HG02981 (cell line): ENCODE measurements around the gene PCSK1.
"Not testable (repeated sequence)": the region's sequence is repeated elsewhere in the genome, so short reads cannot be mapped to it uniquely, and the experiment has no call there.

Source experiments
- ATAC-seq: cut with Tn5 transposase; IDR thresholded peaks from one replicate; pipeline ENCODE4 v1.9.1; 2021; ENCODE audit warnings: mild to moderate bottlenecking, moderate library complexity; ENCODE audit not compliant: unreplicated experiment

PCSK1 gene

DNA sequence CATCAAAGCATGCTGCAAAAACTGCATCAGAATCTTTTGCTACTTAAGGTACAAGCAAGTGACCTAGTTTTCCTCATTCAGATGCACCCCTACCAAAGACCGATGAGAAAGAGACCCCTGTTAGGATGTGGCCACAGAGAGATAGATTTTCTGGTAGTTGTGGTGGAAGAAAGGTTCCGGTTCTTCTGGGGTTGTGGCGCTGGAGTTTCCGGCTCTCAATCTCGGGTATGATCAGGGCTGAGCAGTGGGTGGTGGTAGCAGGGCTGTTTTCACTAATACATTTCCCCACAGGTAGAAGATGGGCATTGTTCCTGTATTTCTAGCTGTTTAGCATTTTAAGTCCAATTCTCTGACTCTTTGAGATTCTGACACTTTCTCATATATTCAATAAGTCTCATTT, 58.4 kb downstream of the PCSK1 start:
- ATAC-seq = no peak

DNA sequence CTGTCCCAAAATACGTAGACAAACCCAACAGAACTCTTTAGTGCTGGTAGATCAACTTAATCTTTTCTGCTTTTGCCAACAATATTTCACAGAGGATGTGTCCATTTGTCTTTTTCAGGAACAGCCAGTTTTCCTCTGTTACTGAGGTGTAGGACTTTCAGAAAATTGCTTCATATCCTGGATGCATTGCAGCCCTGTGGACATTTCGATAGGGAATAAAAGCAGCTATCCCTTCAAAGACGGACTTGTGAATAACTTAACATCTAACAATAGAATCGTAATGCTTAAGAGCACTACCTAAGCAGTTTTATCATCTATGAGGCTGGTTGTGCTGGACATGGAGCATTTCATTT, 59.7 kb downstream of the PCSK1 start:
- ATAC-seq = no peak

DNA sequence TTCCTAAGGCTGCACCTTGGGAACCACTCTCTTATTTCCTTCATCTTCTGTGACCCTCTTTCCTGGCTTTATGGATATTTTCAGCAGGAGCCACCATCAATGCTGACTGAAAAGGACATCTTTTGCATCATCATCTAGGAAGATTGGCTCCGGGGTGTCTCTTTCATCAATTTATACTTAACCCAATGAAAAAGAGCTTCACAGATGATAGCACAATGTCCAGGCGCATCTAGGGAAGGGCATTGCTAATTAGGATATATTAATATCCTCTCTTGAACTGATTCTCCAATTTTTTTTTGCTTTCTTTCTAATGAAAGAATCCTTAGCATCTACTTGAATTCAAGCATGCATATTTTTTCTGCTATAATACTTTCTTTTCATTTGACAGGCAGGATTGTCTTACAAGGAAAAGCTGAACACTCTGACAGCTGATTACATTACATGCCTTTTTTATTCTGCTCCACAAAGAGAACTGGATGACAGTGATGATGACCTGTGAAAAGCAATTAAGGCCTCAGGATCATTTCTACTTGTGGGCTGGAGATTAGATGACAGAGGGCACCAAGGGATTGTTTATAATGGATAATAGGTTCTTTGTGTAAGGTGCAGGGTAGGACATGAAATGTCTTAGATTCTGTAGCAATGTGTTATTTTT, 60.2 kb downstream of the PCSK1 start:
- no peak for ATAC-seq

DNA sequence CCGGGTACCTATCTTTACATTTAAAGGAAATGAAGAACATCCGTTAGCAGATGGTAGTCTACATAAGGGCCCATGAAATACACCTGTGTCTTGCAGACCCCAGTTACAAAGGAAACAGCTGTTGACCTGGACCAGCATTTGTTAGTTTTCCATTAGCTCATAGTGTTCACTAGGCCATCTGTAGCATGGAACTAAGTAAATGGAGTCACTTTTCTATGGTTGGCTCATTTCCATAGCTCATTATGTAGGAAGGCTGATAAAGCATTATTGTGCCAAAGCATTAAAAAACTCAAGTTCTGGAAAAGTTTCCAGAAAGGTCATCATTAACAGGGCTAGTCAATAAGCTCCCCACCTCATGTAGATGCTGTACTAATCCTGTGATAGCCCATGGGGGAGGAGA, 62.1 kb downstream of the PCSK1 start:
- no peak for ATAC-seq

GRCh38 chr5:96367337-96367736, 65.7 kb downstream of the PCSK1 start:
- ATAC-seq = not testable (repeated sequence)

DNA sequence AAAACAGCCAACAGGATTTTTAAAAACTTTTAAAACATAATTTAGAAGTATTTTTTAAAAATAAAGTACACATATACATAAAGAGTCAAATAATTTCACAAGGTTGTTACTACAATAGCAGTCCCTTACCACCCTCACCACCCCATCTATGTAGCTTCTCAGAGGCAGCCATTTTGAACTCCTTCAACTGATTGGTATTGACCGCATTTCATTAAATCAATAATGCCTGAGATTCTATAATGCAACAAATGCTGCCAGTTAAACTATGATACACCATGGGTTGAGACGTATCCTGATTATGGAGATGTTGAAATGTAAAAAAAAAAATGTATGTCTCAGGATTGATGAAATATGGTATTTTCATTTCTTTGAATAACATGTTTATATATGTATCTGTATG, 78.8 kb downstream of the PCSK1 start:
- no peak for ATAC-seq

- ATAC-seq = no peak
Observed at GRCh38 chr5:96353220-96353619, 79.8 kb downstream of the PCSK1 start.

DNA sequence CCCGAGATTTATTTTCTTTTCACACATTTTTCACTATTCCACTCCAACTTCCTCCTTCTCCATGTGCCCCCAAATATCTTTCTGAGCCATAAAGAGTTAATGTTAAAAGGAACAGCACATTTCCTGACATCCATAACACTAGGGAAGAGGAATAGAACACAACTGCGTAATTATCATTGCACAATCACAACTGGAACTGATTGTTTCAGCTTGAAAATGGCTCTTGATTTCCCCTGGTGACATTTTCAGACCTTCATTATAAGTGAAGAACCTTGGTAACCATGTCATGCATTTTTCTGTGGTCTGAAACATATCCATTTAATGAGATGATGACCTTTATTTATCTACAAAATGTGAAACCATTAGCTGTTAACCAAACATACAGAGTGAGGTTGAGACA, 82.4 kb downstream of the PCSK1 start:
- no peak for ATAC-seq

DNA sequence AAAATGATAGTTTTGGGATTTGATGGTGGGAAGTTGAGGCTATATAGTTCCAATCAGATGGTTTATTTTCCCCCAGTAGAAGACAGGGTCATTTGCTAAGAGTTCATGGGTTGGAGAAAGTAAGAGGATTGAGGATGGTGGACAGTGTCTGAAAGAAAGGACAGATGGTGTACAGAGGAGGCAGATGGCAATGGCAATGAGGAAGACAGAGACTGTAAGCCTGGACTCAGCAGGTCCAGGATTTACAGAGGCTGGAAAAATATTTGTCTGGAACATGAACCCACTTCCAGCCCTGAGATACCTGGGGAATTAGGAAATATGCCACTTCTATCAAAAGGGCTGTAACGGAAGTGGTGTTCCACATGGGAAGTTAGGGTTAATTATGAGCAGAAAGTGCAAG, 84.5 kb downstream of the PCSK1 start:
- no peak for ATAC-seq

DNA sequence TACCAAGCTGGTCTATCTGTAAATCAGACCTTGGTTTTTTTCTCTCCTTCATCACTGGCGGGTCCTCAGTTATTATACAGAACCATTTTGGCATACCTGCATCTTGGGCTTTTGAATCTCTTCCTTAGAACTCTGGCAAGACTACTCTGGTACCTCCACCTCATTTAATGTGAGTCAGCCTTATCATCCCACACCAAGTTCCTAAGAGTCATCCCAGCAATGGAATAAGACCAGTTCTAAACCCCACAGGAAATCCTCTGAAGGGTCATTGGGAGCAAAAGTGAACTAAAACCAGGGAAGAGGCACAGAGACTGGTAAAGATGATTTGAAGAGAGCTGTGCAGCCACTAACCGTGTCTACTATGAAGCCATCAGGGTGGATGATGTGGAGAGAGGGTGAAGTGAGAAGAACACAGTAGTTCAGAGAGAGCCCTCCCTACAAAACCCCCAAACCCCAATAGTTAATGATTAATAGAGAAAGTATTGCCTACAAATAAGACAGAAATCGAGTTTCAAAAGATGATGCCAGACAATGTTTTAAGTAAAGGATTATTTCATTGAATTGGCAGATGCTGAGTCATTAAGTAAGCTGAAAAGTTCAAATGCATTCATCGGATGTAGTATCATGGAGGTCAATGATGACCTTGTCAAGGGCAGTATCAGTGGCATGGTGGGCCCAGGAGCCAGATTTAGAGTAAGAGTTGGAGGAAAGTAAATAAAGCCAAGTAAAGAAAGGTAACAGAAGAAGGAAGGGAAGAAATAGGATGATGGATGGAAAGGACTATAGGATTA, 85.4 kb downstream of the PCSK1 start:
- ATAC-seq = no peak

DNA sequence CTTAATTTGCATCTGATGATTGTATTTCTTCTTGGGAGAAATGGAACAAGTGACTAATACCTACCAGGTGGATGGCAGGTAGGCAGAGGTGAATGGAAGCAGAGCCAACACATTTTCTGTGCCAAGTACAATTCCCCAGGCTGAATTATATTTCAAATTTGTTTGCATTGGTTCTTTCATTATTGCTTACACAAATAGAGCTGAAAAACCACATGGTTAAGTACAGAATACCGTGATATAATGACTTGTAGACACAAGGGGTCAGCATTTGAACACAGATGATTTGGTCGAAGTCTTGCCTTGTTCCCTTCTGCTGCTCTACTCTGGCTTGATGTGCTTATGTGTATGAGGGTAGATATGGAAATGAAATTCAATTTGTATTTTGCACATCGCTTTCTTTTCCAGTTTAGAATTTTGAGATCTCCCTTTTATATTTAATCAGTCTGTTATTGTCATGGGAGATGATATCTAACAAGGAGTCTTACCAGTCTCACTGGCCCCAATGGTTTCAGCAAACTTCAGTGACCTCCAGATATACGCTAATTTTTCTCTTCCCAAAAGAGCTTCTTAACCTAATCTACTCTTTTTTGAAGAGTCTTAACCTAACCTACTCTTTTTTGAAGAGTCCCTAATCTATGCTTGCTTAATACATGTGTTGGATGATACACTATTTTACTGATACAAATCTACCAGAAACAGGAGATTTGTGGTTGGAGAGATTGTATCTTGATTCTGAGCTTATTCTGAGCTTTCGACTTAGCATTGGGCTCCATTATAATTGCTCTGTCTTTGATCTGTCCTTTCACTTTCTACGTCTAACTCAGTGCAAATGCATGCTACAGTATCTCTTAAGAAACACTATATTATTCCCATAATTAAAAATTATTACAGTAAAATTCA, 88.1 kb downstream of the PCSK1 start:
- peak; percentile 86 for ATAC-seq

- no peak for ATAC-seq
Observed at GRCh38 chr5:96343094-96343493, 90.0 kb downstream of the PCSK1 start.

DNA sequence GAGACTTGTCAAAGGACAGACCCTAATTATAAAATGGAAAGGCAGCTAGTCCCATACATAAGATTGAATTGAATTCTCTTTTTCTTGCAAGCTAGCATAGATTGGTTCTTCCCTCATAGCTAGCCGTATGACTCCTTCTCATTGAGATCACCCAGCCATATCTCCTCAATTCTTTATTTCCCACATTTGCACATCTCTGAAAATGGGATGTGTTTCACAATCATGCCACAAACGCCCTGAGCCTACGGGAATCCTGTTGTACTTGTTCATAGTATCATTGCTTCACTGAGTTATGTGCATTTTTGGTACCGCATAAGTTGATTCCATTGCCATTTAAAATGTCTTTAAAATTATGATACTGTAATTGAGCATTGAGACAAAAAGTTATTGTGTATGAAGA, 90.5 kb downstream of the PCSK1 start:
- ATAC-seq = no peak
